Heart left ventricle (tissue), 16 donors: ENCODE results near the gene TREM2. TPM values are rescaled to one million over a fixed set of nuclear protein-coding genes. Genes with fewer than 3 reads are reported as not detected.

ENCODE experiments used
- ATAC-seq, 4 donors: fragments of 200-7000 bp; cut with Tn5 transposase; one replicate each; pipeline ENCODE4 v1.9.1; 2020 to 2022; ENCODE audit warnings: moderate library complexity in 4 of 4, mild to moderate bottlenecking in 3 of 4, moderate number of reproducible peaks in 1 of 4
- DNase-seq, 5 donors: peaks; one replicate each; pipeline ENCODE4 v3.0.0-alpha.2; 2020
- H3K27ac ChIP-seq, 12 donors: fragments of 200-600 bp; sonication (generic) in 4 of 12; one replicate each; pipeline versions ENCODE4 v1.5.0 to v1.8.0; 2016 to 2022; ENCODE audit warnings: mild to moderate bottlenecking in 2 of 12
- H3K27me3 ChIP-seq, 9 donors: fragments of 200-600 bp; sonication (generic) in 2 of 9; one replicate each; pipeline versions ENCODE4 v1.5.1 to v1.8.0; 2016 to 2022; ENCODE audit warnings: mild to moderate bottlenecking in 3 of 9
- H3K36me3 ChIP-seq, 9 donors: fragments of 200-600 bp; sonication (generic) in 2 of 9; one replicate each; pipeline versions ENCODE4 v1.5.0 to v1.8.0; 2018 to 2022; ENCODE audit warnings: mild to moderate bottlenecking in 2 of 9
- H3K4me1 ChIP-seq, 12 donors: fragments of 200-600 bp; sonication (generic) in 4 of 12; one replicate each; pipeline versions ENCODE4 v1.5.0 to v1.8.0; 2016 to 2022; ENCODE audit warnings: mild to moderate bottlenecking in 3 of 12
- H3K4me3 ChIP-seq, 12 donors: fragments of 200-600 bp; sonication (generic) in 4 of 12; one replicate each; pipeline versions ENCODE4 v1.5.0 to v1.8.0; 2017 to 2022; ENCODE audit warnings: mild to moderate bottlenecking in 9 of 12, moderate library complexity in 4 of 12
- H3K9me3 ChIP-seq, 12 donors: fragments of 200-600 bp; sonication (generic) in 4 of 12; one replicate each; pipeline versions ENCODE4 v1.5.0 to v1.8.0; 2016 to 2022; ENCODE audit warnings: mild to moderate bottlenecking in 1 of 12
- POLR2A ChIP-seq, 2 donors: fragments of 450-650 bp; IDR thresholded peaks; one replicate each; pipeline ENCODE4 v1.6.1; 2017; ENCODE audit warnings: antibody characterized with exemption in 2 of 2, mild to moderate bottlenecking in 2 of 2, moderate library complexity in 2 of 2
- WGBS, 4 donors: extraction: QIAGEN DNeasy Blood & Tissue Kit in 2 of 4; methylation state at CpG; one replicate each; pipeline versions ENCODE4 v1.1.5 to v1.1.7; 2013 to 2018; 5-methylcytosine and 5-hydroxymethylcytosine counted together
- intact Hi-C, 10 donors: fragments of 100-400 bp; cut with DNase I; formaldehyde crosslinking; loops; one replicate each; pipeline versions ENCODE4 v1.11.1 to v1.14.2; 2022
- long read RNA-seq, 3 donors: library from polyadenylated mRNA; unstranded; transcript quantifications; one replicate each; pipeline ENCODE4 v2.0.0, GENCODE V29; 2020 to 2021
- polyA plus RNA-seq, 2 donors: library from polyadenylated mRNA; stranded (reverse); fragments of 200-250 nt; gene quantifications; one replicate each; pipeline ENCODE4 v1.2.3, GENCODE V29; 2013
- total RNA-seq, 9 donors: library from RNA; depleted of rRNA in 2 of 9; stranded (reverse); fragments of >200 nt in 2 of 9; fragmentation: NEBNext Ultra II Directional in 3 of 9; extraction: Animal tissue kit (Norgen Biotek cat#: 25700) in 3 of 9; gene quantifications; one replicate each; pipeline versions ENCODE4 v1.1.0 to v1.2.4, GENCODE V29; 2016 to 2023
- TF ChIP-seq, protein P1 (sequence below), 12 donors: fragments of 200-600 bp; sonication (generic) in 4 of 12; IDR thresholded peaks; one replicate each; pipeline versions ENCODE4 v1.5.0 to v1.8.0; 2018 to 2022; ENCODE audit warnings: antibody characterized with exemption in 12 of 12, mild to moderate bottlenecking in 5 of 12
- donor health status: ischemic (EF 13 %, LVEDD 7.1; RV severe dilation, severe dysfunction).
- donor health status: healthy with polysubstance abuse.
- donor health status: DM: no; HTN: yes; CAD: no.
- donor health status: DM: no; HTN: no; CAD: no.
- donor health status: ischemic (EF 25% LVEDD 6.9; RV normal size, moderate dysfunction).
- donor health status: ischemic (EF 25% LVEDD 5.7; RV mildly dilated, moderate dysfunction).
- donor health status: healthy.
- donor health status: DM: yes; HTN: yes; CAD: no.
- donor health status: ischemic (EF 35%, LVEDD 5.7; RV mildly dilated, moderate dysfunction).
- donor health status: nonischemic (EF 11% LVEDD 7.7; RV severe dilation, severe dysfunction).
- donor health status: DM: yes; HTN: yes; CAD: no.
- donor health status: PGD.
- donor health status: ischemic (EF 29% LVEDD 5.4; RV normal size, mild dysfunction).
- donor health status: nonischemic (EF 23%, LVEDD 6.1; RV moderate dilation, normal function).

Gene TREM2
- total RNA-seq (10 to 100 TPM in 1 of 9 donors, 1 to 10 TPM in 4, under 1 TPM in 2, not detected in 2; 0.40 to 27.1 (median 1.4) TPM), polyA plus RNA-seq (1 to 10 TPM in 1 of 2 donors, under 1 TPM in 1; 0.23 to 1.2 TPM)
- long read RNA-seq, donor 1, partial matches to known transcripts: 1 of 2 reads
- long read RNA-seq, donor 1, other reads (novel, unspliced or antisense): 0 of 2 reads
- long read RNA-seq, donor 2: 0 reads
- long read RNA-seq, donor 3, partial matches to known transcripts: 0 of 1 reads
- long read RNA-seq, donor 3, other reads (novel, unspliced or antisense): 0 of 1 reads

DNA sequence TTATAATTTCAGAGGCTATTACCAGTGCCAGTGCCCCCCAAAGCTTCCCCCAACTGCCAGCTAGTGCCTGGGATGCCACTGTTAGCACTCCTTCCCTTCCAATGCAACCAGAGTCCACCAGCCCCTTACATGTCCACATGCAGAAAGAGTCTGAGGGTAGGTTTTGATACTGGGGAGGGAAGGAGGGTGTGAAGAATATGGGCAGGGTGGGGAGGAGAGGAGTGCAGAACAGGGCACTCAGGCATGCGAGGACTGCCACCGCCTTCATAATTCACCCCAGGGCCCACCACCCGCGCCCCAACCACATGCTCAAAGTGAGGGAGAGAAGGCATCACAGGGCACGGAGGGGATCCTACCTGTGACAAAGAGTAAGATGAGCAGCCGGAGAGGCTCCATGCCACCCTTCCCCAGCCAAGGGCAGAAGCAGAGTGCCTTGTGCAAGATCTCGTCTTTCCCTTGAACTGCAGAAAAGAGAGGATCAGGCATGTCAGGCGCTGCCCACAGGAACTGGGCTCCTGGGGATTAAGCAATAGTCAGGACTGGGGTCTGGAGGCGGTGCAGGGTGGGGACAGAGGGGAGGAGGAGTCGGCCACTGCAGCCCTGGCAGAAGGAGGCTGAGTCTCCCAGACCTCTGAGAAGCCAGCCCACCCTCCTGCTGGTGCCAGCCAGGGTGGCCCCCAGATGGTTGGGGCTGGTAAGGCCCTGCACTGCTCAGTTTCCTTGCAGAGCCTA is at the start of gene TREM2:
TSS of gene TREM2 (minus strand) at position 430 of the 732 bp plus-strand sequence. CDS start at position 396, 34 bp downstream.
- no peak within 1 kb of the TSS for H3K27ac ChIP-seq
- peaks cover 0 to 23% (median 2%) of the 10 kb centered on the region in 9 donors for H3K27me3 ChIP-seq
- peaks cover 0 to 16% (median 0%) of the 10 kb centered on the region in 12 donors for H3K4me1 ChIP-seq
- no peak for TF ChIP-seq POLR2A (IDR thresholded peaks at IDR 0.05)
- TF ChIP-seq, protein P1, sequence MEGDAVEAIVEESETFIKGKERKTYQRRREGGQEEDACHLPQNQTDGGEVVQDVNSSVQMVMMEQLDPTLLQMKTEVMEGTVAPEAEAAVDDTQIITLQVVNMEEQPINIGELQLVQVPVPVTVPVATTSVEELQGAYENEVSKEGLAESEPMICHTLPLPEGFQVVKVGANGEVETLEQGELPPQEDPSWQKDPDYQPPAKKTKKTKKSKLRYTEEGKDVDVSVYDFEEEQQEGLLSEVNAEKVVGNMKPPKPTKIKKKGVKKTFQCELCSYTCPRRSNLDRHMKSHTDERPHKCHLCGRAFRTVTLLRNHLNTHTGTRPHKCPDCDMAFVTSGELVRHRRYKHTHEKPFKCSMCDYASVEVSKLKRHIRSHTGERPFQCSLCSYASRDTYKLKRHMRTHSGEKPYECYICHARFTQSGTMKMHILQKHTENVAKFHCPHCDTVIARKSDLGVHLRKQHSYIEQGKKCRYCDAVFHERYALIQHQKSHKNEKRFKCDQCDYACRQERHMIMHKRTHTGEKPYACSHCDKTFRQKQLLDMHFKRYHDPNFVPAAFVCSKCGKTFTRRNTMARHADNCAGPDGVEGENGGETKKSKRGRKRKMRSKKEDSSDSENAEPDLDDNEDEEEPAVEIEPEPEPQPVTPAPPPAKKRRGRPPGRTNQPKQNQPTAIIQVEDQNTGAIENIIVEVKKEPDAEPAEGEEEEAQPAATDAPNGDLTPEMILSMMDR (IDR thresholded peaks at IDR 0.05): no peak
- intact Hi-C loops: no loop called here
- H3K36me3 ChIP-seq: no peaks in the 10 kb centered on the region
- DNase-seq (no peak), ATAC-seq (peak in 2 of 4 donors; percentile 41 to 57)
- WGBS, 4 donors: 71 to 83% (median 72%) methylated on average over 9 to 10 of the region's 10 CpGs
- H3K4me3 ChIP-seq: peak within 1 kb of the TSS in 1 of 12 donors; percentile 30
- H3K9me3 ChIP-seq: no peaks in the 10 kb centered on the region

DNA sequence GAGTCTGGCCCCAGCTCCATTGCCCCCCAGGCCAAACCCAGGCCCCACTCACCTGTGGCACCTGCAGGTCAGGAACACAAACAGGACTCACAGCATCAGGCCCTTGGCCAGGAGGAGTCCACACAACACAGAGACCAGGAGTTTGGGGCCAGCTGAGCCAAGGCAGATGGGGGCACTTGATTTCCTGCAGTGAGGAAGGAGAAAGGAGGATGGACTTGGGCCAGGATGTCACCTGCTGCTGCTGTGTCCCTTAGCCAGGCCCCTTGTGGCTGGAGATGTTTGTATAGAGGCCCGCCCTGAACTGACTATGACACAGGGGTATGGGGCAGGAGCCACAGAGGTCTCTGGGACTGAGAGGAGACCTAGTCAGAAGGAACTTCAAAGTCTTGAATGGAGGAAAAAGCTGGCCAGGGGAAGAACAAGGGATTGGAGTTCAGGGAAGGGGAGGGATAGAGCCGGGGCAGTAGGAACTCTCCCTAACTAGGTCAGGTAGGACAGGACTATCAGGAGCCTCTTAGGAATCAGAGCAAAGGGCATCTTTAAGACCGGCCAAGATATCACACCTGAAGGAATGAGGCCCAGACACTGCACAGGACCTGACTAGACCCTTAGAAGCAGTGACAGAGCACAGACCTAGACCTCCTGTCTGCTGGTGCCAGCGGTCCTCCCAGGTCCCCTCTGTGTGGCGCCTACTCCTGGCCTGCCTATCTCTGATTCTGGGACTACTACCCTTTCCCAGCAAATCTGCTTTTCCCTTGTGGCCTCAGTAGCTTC is 46.8 kb upstream of the TREM2 start:
- DNase-seq: no peak
- WGBS, 4 donors: 71 to 75% (median 74%) methylated on average over 5 of the region's 5 CpGs
- no peak for ATAC-seq
- H3K4me3 ChIP-seq: no peak overlapping the region
- H3K4me1 ChIP-seq: no peaks in the 10 kb centered on the region
- no peaks in the 10 kb centered on the region for H3K36me3 ChIP-seq
- TF ChIP-seq, protein P1 (IDR thresholded peaks at IDR 0.05): no peak
- no peak for TF ChIP-seq POLR2A (IDR thresholded peaks at IDR 0.05)
- H3K27me3 ChIP-seq: peaks cover 0 to 18% (median 0%) of the 10 kb centered on the region in 9 donors
- intact Hi-C loops: no loop called here
- peaks cover 0 to 7% (median 0%) of the 10 kb centered on the region in 12 donors for H3K9me3 ChIP-seq
- H3K27ac ChIP-seq: no peak overlapping the region

DNA sequence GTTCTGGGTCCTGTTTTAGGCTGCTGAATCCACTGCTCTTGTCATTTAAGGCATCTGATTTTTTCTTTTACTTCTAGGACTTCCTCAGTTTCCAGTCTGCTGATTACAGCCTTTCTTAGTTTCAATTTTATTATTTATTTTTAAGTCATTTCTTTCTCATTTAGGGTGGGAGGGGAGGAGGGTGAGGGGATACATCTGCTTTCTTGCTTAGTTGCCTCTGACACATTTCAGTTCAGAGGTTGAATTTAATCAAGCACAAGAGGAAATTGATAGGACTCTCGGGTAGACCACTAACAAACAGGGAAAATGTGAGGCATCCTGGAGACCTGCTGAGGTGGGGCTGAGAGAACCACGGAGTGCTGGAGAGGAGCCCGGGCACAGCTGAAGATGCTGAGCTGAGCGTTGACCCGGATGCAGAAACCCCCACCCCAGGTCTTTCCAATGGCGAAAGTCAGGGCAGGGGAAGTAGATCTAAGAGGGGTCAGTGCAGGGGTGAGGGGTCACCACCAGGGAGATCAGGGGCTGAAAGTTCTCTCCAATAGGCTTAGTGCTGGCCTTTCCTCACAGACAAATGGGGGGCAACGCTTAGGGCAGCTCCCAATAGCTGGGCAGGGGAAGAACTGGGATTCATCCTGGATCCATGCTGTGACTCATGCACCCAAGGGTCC is 45.7 kb upstream of the TREM2 start:
- Histone ChIP-seq H3K4me3 (no peak overlapping the region), H3K27ac (no peak overlapping the region), H3K9me3 (no peaks in the 10 kb centered on the region), H3K36me3 (no peaks in the 10 kb centered on the region), H3K27me3 (peaks cover 0 to 16% (median 0%) of the 10 kb centered on the region in 9 donors), H3K4me1 (no peaks in the 10 kb centered on the region)
- intact Hi-C loops: no loop called here
- ATAC-seq (no peak), DNase-seq (no peak)
- 63 to 75% (median 68%) methylated on average over 7 of the region's 7 CpGs for WGBS, 4 donors
- TF ChIP-seq, protein P1 (IDR thresholded peaks at IDR 0.05): no peak
- no peak for TF ChIP-seq POLR2A (IDR thresholded peaks at IDR 0.05)
